Smooth muscle cell (in vitro differentiated cells): ENCODE data around the gene USP20. TPM values are rescaled to one million over a fixed set of nuclear protein-coding genes. Genes with fewer than 3 reads are reported as not detected.
A peak's percentile ranks its signal among the peaks of the same experiment; 100 is the strongest.

ENCODE experiments used
- DNase-seq: peaks from one replicate; lab custom pipeline; 2025; ENCODE audit not compliant: unreplicated experiment; lab: John Stamatoyannopoulos, UW
- H2AFZ ChIP-seq: fragments of 200-600 bp; sonication (generic); 2 replicates; pipeline ENCODE4 v1.6.0; 2016; ENCODE audit warnings: antibody characterized with exemption, low read depth, mild to moderate bottlenecking
- H3F3A ChIP-seq: fragments of 200-600 bp; sonication (generic); 2 replicates; pipeline ENCODE4 v1.6.0; 2017; ENCODE audit warnings: antibody characterized with exemption, low read depth
- H3K27ac ChIP-seq: fragments of 200-600 bp; sonication (generic); 2 replicates; pipeline ENCODE4 v1.5.1; 2016; ENCODE audit warnings: low read depth, mild to moderate bottlenecking
- H3K27me3 ChIP-seq: fragments of 200-600 bp; sonication (generic); 2 replicates; pipeline ENCODE4 v1.6.1; 2016; ENCODE audit warnings: low read depth, mild to moderate bottlenecking
- H3K36me3 ChIP-seq: fragments of 200-600 bp; sonication (generic); 2 replicates; pipeline ENCODE4 v1.5.1; 2016; ENCODE audit warnings: low read depth
- H3K4me1 ChIP-seq: fragments of 200-600 bp; sonication (generic); 2 replicates; pipeline ENCODE4 v1.5.1; 2016; ENCODE audit warnings: low read depth
- H3K4me2 ChIP-seq: fragments of 200-600 bp; sonication (generic); 2 replicates; pipeline ENCODE4 v1.6.0; 2016; ENCODE audit warnings: mild to moderate bottlenecking
- H3K4me3 ChIP-seq: fragments of 200-600 bp; sonication (generic); 2 replicates; pipeline ENCODE4 v1.5.1; 2016; ENCODE audit warnings: mild to moderate bottlenecking
- H3K79me2 ChIP-seq: fragments of 200-600 bp; sonication (generic); 2 replicates; pipeline ENCODE4 v1.6.0; 2016; ENCODE audit warnings: low read depth, mild to moderate bottlenecking
- H3K9ac ChIP-seq: fragments of 200-600 bp; sonication (generic); 2 replicates; pipeline ENCODE4 v1.6.0; 2016; ENCODE audit warnings: low read depth
- H3K9me3 ChIP-seq: fragments of 200-600 bp; sonication (generic); replicated peaks from 2 replicates; pipeline ENCODE4 v1.5.1; 2016; ENCODE audit warnings: low read depth
- H4K20me1 ChIP-seq: fragments of 200-600 bp; sonication (generic); 2 replicates; pipeline ENCODE4 v1.6.0; 2016; ENCODE audit warnings: low read depth
- WGBS: methylation state at CpG from one replicate; pipeline ENCODE4 v1.1.7; 2016; ENCODE audit warnings: low lambda C conversion rate; 5-methylcytosine and 5-hydroxymethylcytosine counted together
- polyA plus RNA-seq: library from polyadenylated mRNA; unstranded; fragments of >200 nt; fragmentation: Nextera tagmentation; extraction: Ambion mirVana; gene quantifications from 2 replicates; pipeline ENCODE4 v1.2.1, GENCODE V29; 2016
- total RNA-seq: library from RNA; depleted of rRNA; stranded (reverse); fragments of >200 nt; gene quantifications from 2 replicates; pipeline ENCODE4 v1.2.3, GENCODE V29; 2014
- TF ChIP-seq, protein P1 (sequence below): fragments of 200-600 bp; sonication (generic); IDR thresholded peaks from 2 replicates; pipeline ENCODE4 v1.5.1; 2017; ENCODE audit warnings: borderline replicate concordance, mild to moderate bottlenecking, antibody characterized with exemption; ENCODE audit not compliant: insufficient read depth, poor library complexity, severe bottlenecking

Gene USP20
- total and polyA plus RNA-seq, 2 experiments from 2014 or later, result 14.6 to 29.7 TPM

DNA sequence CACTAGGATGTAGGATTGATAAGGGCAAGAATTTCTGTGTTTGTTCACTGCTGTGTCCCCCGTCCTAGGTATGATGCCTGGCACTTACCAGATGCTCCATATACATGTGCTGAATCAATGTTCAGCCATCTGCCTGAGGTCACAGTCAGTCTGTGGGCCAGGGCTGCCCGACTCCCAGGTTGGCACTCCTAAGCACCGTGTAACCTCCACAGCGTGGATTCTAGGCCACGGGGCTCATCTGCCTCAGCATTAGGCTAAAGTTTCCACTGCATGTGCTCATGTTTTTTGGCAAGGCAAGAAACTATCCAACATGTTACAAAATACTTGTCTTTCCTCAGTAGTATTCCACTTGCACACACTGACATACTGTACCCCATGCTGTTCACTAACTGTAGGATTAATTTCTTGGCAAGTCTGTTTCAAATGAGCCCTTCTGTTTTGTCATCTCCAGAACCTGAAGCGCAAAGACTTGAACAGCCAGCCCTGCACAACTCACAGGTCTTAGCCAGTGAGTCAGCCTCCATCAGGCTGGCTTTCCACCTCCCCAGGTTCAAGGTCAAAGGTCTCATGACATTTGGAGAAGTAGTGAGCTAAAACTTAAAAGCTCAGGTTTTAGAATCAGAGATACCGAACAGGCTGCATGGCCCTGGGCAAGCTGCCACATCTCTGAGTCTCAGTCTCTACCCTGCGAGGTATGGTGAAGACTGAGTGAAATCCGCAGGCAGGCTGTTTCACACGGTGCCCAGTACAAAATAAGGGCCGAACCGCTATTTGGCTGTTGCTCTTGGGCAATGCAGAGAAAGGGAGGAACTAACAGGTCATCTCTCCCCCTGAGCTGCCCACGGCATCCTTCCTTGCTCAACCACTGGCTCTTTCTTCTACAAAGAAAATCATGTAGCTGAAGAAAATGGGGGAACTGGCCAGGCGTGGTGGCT, 18.5 kb upstream of the USP20 start:
- no peak overlapping the region for H3K9ac ChIP-seq
- no peaks in the 10 kb centered on the region for H3F3A ChIP-seq
- no peaks in the 10 kb centered on the region for H3K4me1 ChIP-seq
- no peak overlapping the region for H3K4me3 ChIP-seq
- TF ChIP-seq, protein P1, sequence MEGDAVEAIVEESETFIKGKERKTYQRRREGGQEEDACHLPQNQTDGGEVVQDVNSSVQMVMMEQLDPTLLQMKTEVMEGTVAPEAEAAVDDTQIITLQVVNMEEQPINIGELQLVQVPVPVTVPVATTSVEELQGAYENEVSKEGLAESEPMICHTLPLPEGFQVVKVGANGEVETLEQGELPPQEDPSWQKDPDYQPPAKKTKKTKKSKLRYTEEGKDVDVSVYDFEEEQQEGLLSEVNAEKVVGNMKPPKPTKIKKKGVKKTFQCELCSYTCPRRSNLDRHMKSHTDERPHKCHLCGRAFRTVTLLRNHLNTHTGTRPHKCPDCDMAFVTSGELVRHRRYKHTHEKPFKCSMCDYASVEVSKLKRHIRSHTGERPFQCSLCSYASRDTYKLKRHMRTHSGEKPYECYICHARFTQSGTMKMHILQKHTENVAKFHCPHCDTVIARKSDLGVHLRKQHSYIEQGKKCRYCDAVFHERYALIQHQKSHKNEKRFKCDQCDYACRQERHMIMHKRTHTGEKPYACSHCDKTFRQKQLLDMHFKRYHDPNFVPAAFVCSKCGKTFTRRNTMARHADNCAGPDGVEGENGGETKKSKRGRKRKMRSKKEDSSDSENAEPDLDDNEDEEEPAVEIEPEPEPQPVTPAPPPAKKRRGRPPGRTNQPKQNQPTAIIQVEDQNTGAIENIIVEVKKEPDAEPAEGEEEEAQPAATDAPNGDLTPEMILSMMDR, result no peak
- no peaks in the 10 kb centered on the region for H3K36me3 ChIP-seq
- no peak for DNase-seq
- H4K20me1 ChIP-seq, result no peaks in the 10 kb centered on the region
- H3K27ac ChIP-seq, result no peak overlapping the region
- H3K79me2 ChIP-seq, result peaks cover 6% of the 10 kb centered on the region
- H3K9me3 ChIP-seq, result no peaks in the 10 kb centered on the region
- no peaks in the 10 kb centered on the region for H3K27me3 ChIP-seq
- WGBS, result 94% methylated on average over 14 of the region's 14 CpGs
- H3K4me2 ChIP-seq, result no peak overlapping the region
- H2AFZ ChIP-seq, result no peak overlapping the region

DNA sequence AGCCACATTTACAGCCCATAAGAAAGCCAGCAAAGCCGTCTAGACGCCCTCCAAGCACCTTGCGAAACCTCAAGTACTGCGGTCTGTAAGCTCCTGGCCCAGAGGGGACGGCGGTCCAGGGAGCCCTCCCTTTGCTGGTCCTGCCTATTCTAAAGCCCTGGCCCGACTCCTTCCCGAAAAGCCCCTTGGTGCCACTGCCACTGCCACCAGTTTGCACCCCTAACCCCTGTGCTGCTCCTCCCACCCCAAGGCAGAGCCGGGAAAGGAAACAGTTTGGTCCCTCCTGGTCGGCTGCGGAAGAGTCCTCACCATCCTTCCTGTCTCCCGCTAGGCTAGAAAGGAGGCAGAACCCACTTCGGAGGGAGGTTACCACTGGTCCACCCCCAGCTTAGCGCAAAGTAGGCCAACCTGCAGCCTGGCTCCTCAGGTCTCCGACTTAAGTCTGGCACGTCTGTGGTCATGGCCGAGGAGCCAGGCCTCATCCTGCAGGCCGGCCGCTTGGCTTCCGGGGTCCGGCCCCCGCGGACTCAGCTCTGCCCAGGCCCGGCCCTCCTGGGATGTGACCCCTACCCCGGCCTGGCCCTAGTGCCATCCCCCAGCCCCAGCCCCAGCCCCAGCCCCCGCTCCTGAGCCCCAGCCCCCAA, 12.2 kb upstream of the USP20 start:
- Histone ChIP-seq H3K9me3 (no peaks in the 10 kb centered on the region), H3K27ac (no peak overlapping the region), H3K9ac (peak overlapping the region; percentile 73), H3K36me3 (no peaks in the 10 kb centered on the region), H3K4me2 (peak overlapping the region; percentile 91), H3K4me3 (peak overlapping the region; percentile 78), H4K20me1 (no peaks in the 10 kb centered on the region), H3K79me2 (peaks cover 19% of the 10 kb centered on the region), H3K4me1 (peaks cover 6% of the 10 kb centered on the region), H3K27me3 (no peaks in the 10 kb centered on the region), H3F3A (no peaks in the 10 kb centered on the region), H2AFZ (no peak overlapping the region)
- no peak for DNase-seq
- TF ChIP-seq, protein P1, result no peak
- 22% methylated on average over 25 of the region's 26 CpGs for WGBS

DNA sequence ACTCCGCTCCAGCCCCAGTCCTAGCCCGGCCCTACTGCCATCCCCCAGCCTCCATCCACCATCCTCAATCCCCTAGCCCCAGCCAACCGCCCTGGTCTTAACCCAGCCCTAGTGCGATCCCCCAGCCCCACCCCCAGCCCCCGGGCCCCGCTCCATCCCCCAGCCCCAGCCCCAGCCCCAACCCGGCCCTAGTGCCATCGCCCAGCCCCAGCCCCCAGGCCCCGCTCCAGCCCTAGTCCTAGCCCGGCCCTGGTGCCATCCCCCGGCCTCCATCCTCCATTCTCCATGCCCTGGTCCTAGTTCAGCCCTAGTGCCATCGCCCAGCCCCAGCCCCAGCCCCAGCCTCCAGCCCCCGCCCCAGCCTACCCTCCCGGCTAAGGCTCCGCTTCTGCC, 11.7 kb upstream of the USP20 start:
- Histone ChIP-seq H3K27ac (no peak overlapping the region), H3K4me3 (peak overlapping the region; percentile 78), H3F3A (no peaks in the 10 kb centered on the region), H3K79me2 (peaks cover 19% of the 10 kb centered on the region), H3K9ac (peak overlapping the region; percentile 73), H3K9me3 (no peaks in the 10 kb centered on the region), H4K20me1 (no peaks in the 10 kb centered on the region), H3K36me3 (no peaks in the 10 kb centered on the region), H3K4me2 (peak overlapping the region; percentile 91), H2AFZ (no peak overlapping the region), H3K27me3 (no peaks in the 10 kb centered on the region), H3K4me1 (peaks cover 6% of the 10 kb centered on the region)
- 3% methylated on average over 4 of the region's 15 CpGs for WGBS
- TF ChIP-seq, protein P1, result no peak
- DNase-seq, result no peak
